Suprapubic skin (tissue), 4 donors: ENCODE data around the gene TAX1BP1. TPM values are rescaled to one million over a fixed set of nuclear protein-coding genes. Genes with fewer than 3 reads are reported as not detected.
A peak's percentile ranks its signal among the peaks of the same experiment; 100 is the strongest.

Source experiments
- DNase-seq, 2 donors: peaks; one replicate each; pipeline ENCODE4 v3.0.0-alpha.2; 2019; ENCODE audit warnings: low spot score in 2 of 2
- H3K27ac ChIP-seq: fragments of 200-600 bp; sonication (generic); one replicate; pipeline ENCODE4 v1.5.1; 2019
- H3K27me3 ChIP-seq: fragments of 200-600 bp; sonication (generic); one replicate; pipeline ENCODE4 v1.5.1; 2019
- H3K36me3 ChIP-seq: fragments of 200-600 bp; sonication (generic); one replicate; pipeline ENCODE4 v1.5.1; 2019
- H3K4me1 ChIP-seq: fragments of 200-600 bp; sonication (generic); one replicate; pipeline ENCODE4 v1.5.1; 2019
- H3K4me3 ChIP-seq: fragments of 200-600 bp; sonication (generic); one replicate; pipeline ENCODE4 v1.5.1; 2019; ENCODE audit warnings: mild to moderate bottlenecking
- H3K9me3 ChIP-seq: fragments of 200-600 bp; sonication (generic); one replicate; pipeline ENCODE4 v1.5.1; 2019
- EP300 ChIP-seq: sonication (generic); formaldehyde crosslinking; IDR thresholded peaks from one replicate; pipeline ENCODE4 v1.6.1; 2017; ENCODE audit warnings: antibody characterized with exemption
- POLR2A ChIP-seq, 2 donors: fragments of 450-650 bp; IDR thresholded peaks; one replicate each; pipeline ENCODE4 v1.6.1; 2017; ENCODE audit warnings: antibody characterized with exemption in 2 of 2, mild to moderate bottlenecking in 2 of 2, moderate library complexity in 2 of 2
- POLR2AphosphoS5 ChIP-seq, 3 donors: sonication (generic); formaldehyde crosslinking; IDR thresholded peaks; one replicate each; pipeline ENCODE4 v1.6.1; 2017; ENCODE audit warnings: antibody characterized with exemption in 3 of 3
- WGBS: methylation state at CpG from one replicate; pipeline ENCODE4 v1.1.5; 2018; 5-methylcytosine and 5-hydroxymethylcytosine counted together
- total RNA-seq, 4 donors: library from RNA; depleted of rRNA; stranded (reverse); fragments of >200 nt; gene quantifications; one replicate each; pipeline ENCODE4 v1.1.0, GENCODE V29; 2016
- TF ChIP-seq, protein P1 (sequence below), 2 donors: fragments of 200-600 bp in 1 of 2; fragments of 450-650 bp in 1 of 2; sonication (generic) in 1 of 2; IDR thresholded peaks; one replicate each; pipeline ENCODE4 v1.5.1; 2016 to 2019; ENCODE audit warnings: antibody characterized with exemption in 2 of 2, mild to moderate bottlenecking in 1 of 2, moderate library complexity in 1 of 2

Gene TAX1BP1
- total RNA-seq, 4 donors from 2014 or later, result 67.5 to 98.3 (median 84.5) TPM

GRCh38 chr7:27799212-27799611, 59.2 kb downstream of the TAX1BP1 start:
- H3K27ac ChIP-seq, result no peak overlapping the region
- TF ChIP-seq, protein P1, sequence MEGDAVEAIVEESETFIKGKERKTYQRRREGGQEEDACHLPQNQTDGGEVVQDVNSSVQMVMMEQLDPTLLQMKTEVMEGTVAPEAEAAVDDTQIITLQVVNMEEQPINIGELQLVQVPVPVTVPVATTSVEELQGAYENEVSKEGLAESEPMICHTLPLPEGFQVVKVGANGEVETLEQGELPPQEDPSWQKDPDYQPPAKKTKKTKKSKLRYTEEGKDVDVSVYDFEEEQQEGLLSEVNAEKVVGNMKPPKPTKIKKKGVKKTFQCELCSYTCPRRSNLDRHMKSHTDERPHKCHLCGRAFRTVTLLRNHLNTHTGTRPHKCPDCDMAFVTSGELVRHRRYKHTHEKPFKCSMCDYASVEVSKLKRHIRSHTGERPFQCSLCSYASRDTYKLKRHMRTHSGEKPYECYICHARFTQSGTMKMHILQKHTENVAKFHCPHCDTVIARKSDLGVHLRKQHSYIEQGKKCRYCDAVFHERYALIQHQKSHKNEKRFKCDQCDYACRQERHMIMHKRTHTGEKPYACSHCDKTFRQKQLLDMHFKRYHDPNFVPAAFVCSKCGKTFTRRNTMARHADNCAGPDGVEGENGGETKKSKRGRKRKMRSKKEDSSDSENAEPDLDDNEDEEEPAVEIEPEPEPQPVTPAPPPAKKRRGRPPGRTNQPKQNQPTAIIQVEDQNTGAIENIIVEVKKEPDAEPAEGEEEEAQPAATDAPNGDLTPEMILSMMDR (IDR thresholded peaks at IDR 0.05), result no peak
- TF ChIP-seq POLR2A (IDR thresholded peaks at IDR 0.05), result no peak
- no peak for TF ChIP-seq POLR2AphosphoS5 (IDR thresholded peaks at IDR 0.05)
- TF ChIP-seq EP300, result no peak
- H3K4me1 ChIP-seq, result no peaks in the 10 kb centered on the region
- no peaks in the 10 kb centered on the region for H3K27me3 ChIP-seq
- 95% methylated on average over 2 of the region's 2 CpGs for WGBS
- no peaks in the 10 kb centered on the region for H3K9me3 ChIP-seq
- no peak overlapping the region for H3K4me3 ChIP-seq
- DNase-seq, result no peak
- peaks cover 50% of the 10 kb centered on the region for H3K36me3 ChIP-seq

- TF ChIP-seq, protein P1 (IDR thresholded peaks at IDR 0.05), result no peak
- no peak for TF ChIP-seq POLR2A (IDR thresholded peaks at IDR 0.05)
- no peak for TF ChIP-seq POLR2AphosphoS5 (IDR thresholded peaks at IDR 0.05)
- Histone ChIP-seq H3K4me1 (no peaks in the 10 kb centered on the region), H3K36me3 (peaks cover 20% of the 10 kb centered on the region), H3K4me3 (no peak overlapping the region), H3K27ac (peak overlapping the region; percentile 35), H3K9me3 (no peaks in the 10 kb centered on the region), H3K27me3 (no peaks in the 10 kb centered on the region)
- WGBS, result 65% methylated on average over 2 of the region's 2 CpGs
- DNase-seq, result no peak
These were observed 63.0 kb downstream of the TAX1BP1 start for GRCh38 chr7:27802999-27803398.

DNA sequence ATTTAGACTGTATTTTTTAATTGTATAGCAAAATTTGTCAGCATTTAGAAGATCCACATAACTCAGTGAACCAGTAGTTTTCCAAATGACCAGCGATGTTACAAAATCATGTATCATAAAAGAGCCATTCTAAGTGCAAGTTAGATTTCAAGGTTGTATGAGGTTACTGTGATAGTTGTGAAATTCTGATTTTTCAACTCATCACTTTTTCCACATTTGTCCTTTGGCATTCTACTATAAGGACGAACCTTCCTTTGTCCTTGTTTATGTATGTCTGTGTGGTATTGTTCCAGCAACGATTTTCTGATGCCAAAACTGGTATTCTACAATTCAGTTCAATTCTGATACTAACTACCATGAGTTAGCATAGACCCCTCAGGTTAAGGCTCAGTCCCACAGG, 64.2 kb downstream of the TAX1BP1 start:
- Histone ChIP-seq H3K9me3 (no peaks in the 10 kb centered on the region), H3K4me3 (no peak overlapping the region), H3K27ac (no peak overlapping the region), H3K36me3 (peaks cover 17% of the 10 kb centered on the region), H3K27me3 (no peaks in the 10 kb centered on the region), H3K4me1 (peaks cover 3% of the 10 kb centered on the region)
- WGBS, result 72% methylated on average over 3 of the region's 3 CpGs
- DNase-seq, result no peak
- no peak for TF ChIP-seq POLR2AphosphoS5 (IDR thresholded peaks at IDR 0.05)
- TF ChIP-seq EP300, result no peak
- no peak for TF ChIP-seq POLR2A (IDR thresholded peaks at IDR 0.05)
- TF ChIP-seq, protein P1 (IDR thresholded peaks at IDR 0.05), result no peak

- no peaks in the 10 kb centered on the region for H3K27me3 ChIP-seq
- no peak overlapping the region for H3K4me3 ChIP-seq
- H3K9me3 ChIP-seq, result no peaks in the 10 kb centered on the region
- no peak for DNase-seq
- peaks cover 19% of the 10 kb centered on the region for H3K36me3 ChIP-seq
- WGBS, result 81% methylated on average over 2 of the region's 2 CpGs
- TF ChIP-seq POLR2A (IDR thresholded peaks at IDR 0.05), result no peak
- TF ChIP-seq, protein P1 (IDR thresholded peaks at IDR 0.05), result no peak
- no peak for TF ChIP-seq EP300
- TF ChIP-seq POLR2AphosphoS5 (IDR thresholded peaks at IDR 0.05), result no peak
- H3K4me1 ChIP-seq, result peaks cover 3% of the 10 kb centered on the region
- no peak overlapping the region for H3K27ac ChIP-seq
These were observed 68.7 kb downstream of the TAX1BP1 start for GRCh38 chr7:27808626-27809025.

DNA sequence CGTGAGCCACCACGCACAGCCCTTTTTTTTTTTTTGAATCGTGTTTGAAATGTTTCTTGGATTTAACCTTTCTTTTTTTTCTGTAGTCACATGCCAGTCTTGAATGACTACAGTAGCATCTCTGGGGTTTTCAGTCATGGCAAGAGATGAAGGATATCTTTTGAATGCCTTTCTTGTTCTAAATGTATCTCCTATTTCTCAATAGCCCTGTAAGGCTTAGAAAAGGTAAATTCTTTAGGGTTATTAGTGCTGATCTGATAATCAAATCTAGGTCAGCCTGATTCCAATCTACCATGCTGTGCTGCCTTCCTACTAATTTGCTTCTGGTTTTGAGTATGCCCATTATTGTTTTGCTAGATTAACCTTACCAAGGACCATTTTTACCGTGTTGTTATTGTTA, 70.2 kb downstream of the TAX1BP1 start:
- WGBS, result 85% methylated on average over 4 of the region's 4 CpGs
- TF ChIP-seq, protein P1 (IDR thresholded peaks at IDR 0.05), result no peak
- TF ChIP-seq POLR2A (IDR thresholded peaks at IDR 0.05) (no peak), POLR2AphosphoS5 (IDR thresholded peaks at IDR 0.05) (no peak)
- DNase-seq, result no peak
- Histone ChIP-seq H3K4me1 (peaks cover 3% of the 10 kb centered on the region), H3K36me3 (peaks cover 25% of the 10 kb centered on the region), H3K4me3 (no peak overlapping the region), H3K27me3 (no peaks in the 10 kb centered on the region), H3K27ac (no peak overlapping the region), H3K9me3 (no peaks in the 10 kb centered on the region)
